C4-2B (cell line): ENCODE measurements around the gene PACSIN2.

ENCODE experiments used
- H3K27ac ChIP-seq: fragments of 450-650 bp; 2 replicates; pipeline ENCODE4 v1.5.1; 2017
- CTCF ChIP-seq: fragments of 450-650 bp; conservative IDR thresholded peaks from 2 replicates; pipeline ENCODE4 v1.5.1; 2017; ENCODE audit warnings: mild to moderate bottlenecking
- ZFX ChIP-seq: fragments of 450-650 bp; IDR thresholded peaks from 2 replicates; pipeline ENCODE4 v1.6.1; 2017

The PACSIN2 gene

DNA sequence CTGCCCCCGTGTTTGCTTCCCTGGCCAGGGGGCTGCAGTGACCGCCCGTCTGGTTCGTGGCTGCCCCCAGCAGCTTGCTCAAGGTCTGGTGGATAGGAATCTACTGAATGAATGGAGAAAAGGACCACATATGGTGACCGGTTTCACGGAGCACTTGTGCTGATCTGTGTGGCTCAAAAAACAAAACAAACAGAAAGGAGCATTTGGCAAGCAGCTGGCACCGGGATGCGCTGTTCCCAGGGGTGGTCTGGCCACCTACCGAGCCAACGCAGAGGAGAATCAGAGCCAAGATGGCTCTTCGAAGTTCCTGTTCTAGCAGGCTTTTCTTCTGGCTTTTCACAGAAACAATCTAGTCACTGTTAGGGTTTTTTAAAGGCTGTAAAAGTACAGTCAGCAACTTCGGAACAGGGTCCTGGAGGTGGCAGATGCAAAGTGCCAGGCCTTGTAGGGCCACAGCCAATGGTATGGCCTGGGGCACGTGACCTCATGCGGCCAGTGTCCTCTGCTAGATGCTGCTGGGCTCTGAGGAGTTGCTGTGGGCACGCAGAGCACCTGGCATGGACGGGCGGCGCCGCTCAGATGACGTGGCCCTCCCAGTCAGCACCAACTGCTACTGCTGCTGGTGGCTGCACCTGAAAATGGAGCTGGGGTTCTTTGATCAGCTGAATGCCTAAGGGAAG, 27.3 kb upstream of the PACSIN2 start:
- peak overlapping the region; percentile 80 for H3K27ac ChIP-seq
- no peak for TF ChIP-seq CTCF
- no peak; the same call in 1 of the 2 replicates for TF ChIP-seq ZFX

GRCh38 chr22:43039800-43040199, 24.9 kb upstream of the PACSIN2 start:
- TF ChIP-seq ZFX (no peak), CTCF (no peak)

GRCh38 chr22:43038325-43038724, 23.4 kb upstream of the PACSIN2 start:
- TF ChIP-seq ZFX (no peak), CTCF (no peak)
- H3K27ac ChIP-seq = no peak overlapping the region

More at GRCh38 chr22:43039800-43040199, 24.9 kb upstream of the PACSIN2 start:
- H3K27ac ChIP-seq = no peak overlapping the region

DNA sequence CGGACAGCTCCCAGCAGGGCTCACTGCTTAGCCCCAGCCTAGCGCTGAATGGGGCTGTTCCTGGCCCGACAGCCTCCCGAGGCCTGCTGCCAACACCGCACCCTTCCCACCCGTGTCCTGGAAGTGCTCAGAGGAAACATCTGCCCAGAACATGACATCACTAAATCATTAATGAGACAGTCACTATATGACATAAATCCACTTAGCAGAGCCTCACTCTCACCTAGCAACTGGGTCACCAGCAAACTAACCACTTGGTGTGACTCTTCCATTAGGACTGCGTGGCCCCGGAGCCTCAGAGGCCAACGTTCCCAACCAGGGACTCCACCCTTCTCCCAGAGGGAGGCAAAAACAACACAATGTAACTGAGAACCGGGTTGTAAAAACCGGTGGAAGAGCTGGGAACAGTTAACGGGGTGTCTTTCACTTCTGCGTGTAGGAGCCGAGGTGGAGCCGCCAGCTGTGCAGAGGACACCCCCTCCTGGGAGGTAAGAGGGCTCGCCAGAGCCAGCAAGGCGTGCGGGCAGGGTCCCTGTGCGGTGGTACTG, 21.4 kb upstream of the PACSIN2 start:
- no peak overlapping the region for H3K27ac ChIP-seq

GRCh38 chr22:43035250-43035649, 20.3 kb upstream of the PACSIN2 start:
- no peak for TF ChIP-seq ZFX
- TF ChIP-seq CTCF = no peak

More for the DNA sequence above, 21.4 kb upstream of the PACSIN2 start:
- no peak for TF ChIP-seq ZFX

DNA sequence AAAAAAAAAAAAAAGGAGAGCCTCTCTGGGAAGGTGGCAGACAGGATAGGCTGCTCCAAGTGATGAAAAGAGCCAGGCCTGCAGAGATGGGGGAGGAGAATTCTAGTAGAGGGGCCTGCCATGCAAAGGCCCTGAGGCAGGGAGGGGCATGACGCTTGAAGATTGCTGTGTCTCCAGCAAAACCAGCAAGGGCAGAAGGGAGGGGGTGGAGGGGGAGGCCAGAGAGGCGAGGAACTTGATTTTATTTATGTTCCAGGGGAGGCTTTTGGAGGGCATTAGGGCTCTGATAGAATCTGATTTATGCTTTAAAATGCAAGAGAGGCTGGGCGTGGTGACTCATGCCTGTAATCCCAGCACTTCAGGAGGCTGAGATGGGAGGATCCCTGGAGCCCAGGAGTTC, 16.7 kb upstream of the PACSIN2 start:
- no peak for TF ChIP-seq CTCF
- no peak for TF ChIP-seq ZFX
- H3K27ac ChIP-seq = no peak overlapping the region

More at GRCh38 chr22:43035250-43035649, 20.3 kb upstream of the PACSIN2 start:
- no peak overlapping the region for H3K27ac ChIP-seq

DNA sequence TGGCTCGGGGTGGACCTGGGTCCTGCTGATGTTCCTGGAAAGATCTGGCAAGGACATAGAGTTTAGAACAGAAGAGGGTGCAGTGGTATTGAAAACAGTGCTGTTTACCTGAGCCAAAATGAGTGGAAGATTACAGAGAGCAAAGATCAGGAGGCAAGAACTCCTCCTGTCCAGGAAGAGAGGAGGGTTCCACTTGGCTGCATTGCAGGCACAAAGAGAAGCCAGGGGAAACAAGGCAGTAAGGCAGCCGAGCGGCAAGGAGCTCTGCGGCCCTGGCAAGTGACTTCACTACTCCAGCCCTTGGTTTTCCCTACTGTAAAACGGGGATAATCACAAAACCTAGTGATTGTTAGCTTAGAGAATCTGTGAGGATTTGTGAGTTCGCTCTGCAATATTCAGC, 3.7 kb upstream of the PACSIN2 start:
- peak overlapping the region; percentile 51 for H3K27ac ChIP-seq
- TF ChIP-seq CTCF (no peak), ZFX (no peak)
